Measurements from ENCODE around the gene VIT.

VIT gene, protein sequence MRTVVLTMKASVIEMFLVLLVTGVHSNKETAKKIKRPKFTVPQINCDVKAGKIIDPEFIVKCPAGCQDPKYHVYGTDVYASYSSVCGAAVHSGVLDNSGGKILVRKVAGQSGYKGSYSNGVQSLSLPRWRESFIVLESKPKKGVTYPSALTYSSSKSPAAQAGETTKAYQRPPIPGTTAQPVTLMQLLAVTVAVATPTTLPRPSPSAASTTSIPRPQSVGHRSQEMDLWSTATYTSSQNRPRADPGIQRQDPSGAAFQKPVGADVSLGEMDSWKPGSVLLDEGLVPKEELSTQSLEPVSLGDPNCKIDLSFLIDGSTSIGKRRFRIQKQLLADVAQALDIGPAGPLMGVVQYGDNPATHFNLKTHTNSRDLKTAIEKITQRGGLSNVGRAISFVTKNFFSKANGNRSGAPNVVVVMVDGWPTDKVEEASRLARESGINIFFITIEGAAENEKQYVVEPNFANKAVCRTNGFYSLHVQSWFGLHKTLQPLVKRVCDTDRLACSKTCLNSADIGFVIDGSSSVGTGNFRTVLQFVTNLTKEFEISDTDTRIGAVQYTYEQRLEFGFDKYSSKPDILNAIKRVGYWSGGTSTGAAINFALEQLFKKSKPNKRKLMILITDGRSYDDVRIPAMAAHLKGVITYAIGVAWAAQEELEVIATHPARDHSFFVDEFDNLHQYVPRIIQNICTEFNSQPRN

DNA sequence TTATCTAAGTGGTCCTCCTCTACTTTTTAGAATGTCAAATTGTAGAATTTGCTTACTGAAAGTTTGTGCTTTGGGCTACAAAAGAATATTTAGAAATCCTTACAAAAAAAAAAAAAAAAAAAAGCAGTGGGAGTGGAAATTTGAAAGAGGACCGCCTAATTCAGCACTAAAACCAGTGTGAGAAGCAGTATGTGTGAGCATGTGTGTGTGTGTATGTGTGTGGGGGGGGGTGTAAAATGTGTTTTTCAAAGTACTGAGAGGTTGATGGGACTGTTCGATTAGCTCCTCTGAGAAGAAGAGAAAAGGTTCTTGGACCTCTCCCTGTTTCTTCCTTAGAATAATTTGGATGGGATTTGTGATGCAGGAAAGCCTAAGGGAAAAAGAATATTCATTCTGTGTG lies at the start of gene VIT:
VIT (plus strand) TSS at position 175 of the 400 bp plus-strand sequence. CDS start 19,664 bp downstream, outside the sequence.
- no peak for DNase-seq

DNA sequence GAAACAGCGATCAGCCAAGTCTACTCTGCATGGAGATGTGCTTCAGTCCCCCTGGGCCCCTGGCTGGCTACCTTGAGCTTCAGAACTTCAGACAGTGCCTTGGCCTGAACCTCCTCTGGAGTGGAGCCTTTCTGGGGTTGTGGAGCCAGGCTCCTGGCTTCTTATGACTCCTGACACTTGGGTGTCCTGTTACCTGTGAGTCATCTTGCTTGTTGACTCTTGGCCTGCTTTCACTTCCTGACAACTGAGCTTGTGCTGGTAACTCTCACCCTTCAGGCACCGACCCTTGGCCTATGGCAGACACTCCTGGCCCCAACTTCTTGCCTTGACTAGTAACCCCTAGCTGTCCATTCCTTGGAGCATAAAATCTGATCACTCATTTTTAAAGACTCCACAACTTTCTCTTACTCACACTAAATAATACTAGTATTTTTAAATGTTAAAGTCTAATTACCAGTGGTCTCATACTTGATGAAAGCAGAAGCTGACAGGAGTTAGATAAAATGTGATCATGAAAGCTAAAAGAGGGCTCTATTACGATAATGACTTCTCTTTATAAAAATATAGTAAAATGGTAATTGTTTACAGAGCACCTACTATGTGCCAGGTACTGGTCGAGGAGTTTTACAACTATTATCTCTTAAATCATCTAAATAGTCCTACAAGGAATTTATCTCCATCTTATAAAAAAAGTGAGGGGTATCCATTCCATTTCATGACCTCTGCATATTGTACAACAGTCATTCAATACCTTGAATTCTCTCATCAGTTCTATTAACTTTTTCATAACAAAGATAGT lies 46.3 kb upstream of the VIT start:
- no peak for DNase-seq

DNA sequence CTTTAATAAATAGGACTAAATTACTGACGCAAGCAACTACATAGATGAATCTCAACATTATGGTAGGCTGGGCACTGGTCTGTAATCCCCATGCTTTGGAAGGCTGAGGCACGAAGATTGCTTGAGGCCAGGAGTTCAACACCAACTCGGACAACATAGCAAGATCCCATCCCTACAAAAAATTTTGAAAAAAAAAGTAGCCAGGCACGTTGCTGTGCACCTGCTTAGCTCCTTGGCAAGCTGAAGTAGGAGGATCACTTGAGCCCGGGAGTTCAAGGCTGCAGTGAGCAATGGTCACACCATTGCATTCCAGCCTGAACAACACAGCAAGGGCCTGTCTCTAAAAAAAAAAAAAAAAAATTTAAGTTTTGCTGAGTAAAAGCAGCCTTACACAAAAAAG lies 43.4 kb upstream of the VIT start:
- no peak for DNase-seq

DNA sequence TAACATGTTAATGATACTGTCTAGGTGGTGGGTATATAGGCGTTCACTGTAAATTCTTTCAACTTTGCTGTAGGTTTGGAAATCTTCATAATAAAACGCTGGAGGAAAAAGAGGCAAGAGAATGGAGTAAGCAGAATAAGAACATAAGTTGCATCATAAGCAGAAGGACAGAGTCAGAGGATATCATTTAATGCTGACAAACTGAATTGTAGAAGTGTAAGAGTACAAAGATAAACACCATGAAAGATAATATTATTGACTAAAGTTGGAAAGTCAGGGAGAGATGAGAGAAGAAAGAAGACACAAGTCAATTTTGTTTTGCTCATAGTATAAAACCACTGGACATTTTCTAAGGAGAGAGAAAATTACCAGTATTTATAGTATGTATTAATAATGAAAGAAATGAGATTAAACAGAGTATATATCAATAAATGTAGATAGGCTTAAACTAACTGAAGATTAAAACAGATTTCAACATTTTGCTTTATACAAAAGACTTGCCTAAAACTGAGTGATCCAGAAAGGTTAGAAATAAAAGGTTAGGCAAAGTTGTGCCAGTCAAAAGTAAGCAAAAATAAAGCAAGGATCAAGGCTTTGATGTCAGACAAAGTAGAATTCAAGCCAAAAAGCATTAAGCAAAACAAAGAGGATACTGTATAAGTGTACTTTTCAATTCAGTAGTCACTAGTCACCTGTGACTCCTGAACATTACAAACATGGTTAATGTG lies 42.4 kb upstream of the VIT start:
- no peak for DNase-seq

DNA sequence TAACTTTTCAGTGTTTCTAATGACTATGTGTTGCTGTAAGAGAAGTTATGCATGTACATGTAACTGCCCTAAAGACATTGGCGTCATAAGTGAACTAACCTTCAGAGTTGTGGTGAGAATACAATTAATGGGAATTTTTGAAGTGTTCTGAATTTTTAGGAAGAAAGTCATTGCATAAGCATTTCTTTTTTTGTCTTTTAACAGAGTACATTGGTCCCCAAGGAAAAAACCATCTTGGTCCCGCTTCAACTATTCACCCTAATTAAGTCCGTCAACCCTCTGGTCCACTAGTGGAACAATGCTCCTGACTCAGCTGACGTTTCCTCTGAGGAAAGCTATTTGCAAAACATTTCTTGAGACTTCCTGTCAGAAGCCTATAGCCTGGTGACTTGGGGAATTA lies 41.1 kb upstream of the VIT start:
- DNase-seq, result no peak

DNA sequence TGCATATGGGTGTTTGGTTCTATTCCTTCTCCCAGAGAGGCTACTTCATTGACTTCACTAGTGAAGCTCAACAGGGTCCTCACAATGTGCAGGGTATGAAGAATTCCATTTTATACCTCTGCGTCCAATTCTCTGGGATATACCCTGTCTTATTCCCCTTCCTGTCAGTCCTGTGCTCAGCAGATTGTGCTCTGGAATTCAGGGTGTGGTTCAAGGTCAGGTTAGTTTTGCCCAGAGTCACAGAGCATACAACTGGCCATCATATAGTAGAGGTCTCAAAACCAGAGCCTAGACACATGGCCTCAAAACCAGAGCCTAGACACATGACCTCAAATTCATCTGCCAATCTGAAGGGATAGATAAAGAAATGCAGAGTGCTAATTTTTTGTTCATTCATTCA lies 38.8 kb upstream of the VIT start:
- no peak for DNase-seq

DNA sequence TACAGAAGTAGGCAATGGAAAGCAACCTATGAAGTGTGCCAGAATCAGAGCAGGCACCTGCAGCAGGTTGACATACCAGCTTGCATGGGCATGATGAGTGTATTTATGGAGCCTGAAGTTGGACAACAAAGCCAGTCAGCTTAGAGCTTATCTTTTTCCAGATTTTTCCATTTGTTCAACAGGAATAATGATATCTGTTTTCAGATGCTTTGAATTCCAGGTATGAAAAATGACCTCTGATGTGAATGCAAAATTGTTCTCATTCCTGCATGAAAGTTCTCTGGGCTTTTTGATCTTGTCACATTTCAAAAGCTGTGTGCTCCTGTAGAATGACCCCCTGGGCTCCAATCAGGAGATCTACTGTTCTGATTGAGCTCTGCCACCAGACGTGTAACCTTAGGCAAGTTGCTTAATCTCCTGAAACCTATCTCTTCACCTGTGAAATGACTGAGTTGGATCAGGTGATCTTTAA lies 38.2 kb upstream of the VIT start:
- no peak for DNase-seq

DNA sequence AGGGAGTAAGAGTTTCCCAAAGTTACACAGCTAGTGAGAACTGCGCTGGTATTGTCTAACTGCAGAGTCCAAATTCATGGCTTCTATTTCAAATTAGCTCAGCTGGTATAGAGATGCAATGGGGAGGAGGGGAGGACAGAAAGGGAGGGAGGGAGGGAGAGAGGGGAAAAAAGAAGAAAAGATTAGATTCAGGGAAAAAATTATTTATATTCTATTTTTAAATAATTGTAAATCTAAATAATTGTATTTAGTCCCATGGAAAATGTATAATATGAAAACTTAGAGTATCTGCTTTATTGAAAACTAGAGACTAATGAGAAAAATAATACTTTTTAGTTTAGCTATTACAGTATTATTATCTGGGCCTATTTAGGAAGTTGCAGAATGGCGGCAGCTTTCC lies 37.3 kb upstream of the VIT start:
- no peak for DNase-seq

DNA sequence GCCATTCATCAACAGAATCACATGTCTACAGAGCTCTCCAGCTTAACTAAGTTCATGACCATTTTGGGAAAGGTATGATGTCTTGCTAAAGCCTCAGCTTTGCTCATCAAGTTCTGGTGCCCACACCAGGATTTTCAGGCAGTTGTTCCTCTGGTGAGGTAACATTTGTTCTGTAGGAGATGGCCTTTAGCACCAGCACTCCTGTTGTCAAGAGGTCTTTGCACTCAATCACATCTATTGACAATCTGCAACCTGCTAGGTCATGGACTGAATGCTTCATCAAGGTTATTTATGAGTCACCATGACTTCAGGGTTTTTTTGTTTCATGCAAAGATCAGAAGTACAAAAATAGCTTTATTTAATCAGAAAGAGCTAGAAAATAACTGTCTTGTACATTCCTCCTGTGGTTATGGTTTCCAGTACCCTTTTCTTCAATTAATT lies 36.6 kb upstream of the VIT start:
- DNase-seq, result no peak

DNA sequence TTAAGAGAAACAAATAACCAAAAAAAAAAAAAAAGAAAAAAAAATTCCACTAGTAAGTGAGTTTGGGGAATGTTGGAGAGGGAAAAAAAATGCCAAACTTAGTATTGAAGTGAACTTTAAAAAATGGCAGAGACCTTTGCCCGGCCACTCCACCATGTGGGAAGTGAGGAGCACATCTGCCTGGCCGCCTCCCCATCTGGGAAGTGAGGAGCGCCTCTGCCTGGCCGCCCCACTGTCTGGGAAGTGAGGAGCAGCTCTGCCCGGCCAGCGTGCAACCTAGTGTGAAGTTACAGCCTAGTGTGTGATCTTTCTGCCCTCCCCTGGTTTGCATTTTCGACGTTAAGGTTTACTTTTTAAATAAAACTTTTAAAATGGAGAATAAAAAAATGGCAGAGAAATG lies 33.9 kb upstream of the VIT start:
- DNase-seq, result no peak

DNA sequence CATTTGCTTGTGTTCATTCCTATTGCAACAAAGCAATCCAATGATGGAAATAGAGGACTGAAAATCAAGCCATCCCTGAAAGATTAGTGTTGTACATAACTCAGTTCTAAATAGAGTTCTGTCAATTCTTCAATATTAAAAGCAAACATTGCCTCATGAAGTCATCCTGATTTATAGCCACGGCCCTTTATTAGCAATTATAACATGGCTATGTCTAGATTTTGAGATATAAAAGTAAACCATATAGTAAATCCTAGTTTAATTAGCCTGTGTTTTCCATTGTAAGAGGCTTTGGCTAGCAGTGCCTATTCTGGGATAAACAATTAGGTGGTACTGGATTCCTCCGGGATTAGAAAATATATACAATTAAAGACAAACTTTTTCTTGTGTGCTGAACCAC lies 33.2 kb upstream of the VIT start:
- DNase-seq, result no peak

DNA sequence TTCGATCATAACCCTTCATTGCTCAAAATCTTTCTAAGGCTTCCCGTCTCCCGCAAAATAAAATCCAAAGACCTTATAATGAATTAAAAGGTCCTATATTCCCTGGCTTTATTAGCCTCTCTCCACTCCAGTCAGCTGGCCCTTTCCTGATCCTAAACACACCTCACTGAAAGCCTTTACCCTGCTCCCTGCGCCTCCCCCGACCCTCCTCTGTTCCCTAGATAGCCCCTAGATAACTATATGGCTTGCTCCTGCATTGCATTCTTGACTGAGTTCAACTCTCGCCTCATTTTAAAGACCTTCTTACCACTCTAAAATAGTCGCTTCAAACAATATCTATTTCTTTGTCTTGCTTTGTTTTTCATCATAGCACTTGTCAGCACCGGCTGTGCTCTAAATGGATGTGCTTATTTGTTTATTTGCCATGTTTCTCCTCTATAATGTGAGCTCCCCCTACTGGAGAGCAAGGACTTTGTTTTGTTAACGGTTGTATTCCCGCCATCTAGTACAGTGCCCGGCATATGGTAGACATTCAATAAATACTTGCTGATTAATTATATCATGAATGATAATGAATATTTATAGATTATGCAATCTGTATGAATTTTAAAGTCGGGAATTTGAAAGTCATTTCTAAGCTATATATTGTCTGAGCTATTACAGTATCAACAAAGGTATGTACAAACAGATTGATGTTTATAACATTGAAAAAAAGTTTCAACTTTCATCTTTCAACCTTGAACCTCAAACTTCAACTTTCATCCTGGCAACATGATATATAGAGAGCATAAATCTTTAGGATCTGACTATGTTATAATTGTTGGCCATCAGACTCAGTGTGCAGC lies 32.4 kb upstream of the VIT start:
- DNase-seq, result peak; percentile 48

DNA sequence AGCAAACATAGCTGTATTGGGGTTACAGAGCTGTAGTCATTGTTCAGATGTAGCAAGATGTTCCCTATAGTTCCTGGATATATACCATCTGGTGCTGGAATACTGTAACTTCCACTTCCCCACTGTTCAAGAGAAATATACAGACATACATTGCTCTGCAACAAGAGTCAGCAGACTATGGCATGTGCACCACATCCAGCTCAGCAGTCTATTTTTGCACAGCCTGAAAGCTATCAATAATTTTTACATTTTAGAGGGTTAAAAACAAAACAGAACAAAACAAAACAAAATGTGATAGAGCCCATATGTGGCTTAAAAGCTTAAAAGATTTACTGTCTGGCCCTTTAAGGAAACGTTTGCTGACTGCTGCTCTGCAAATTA lies 31.8 kb upstream of the VIT start:
- no peak for DNase-seq

DNA sequence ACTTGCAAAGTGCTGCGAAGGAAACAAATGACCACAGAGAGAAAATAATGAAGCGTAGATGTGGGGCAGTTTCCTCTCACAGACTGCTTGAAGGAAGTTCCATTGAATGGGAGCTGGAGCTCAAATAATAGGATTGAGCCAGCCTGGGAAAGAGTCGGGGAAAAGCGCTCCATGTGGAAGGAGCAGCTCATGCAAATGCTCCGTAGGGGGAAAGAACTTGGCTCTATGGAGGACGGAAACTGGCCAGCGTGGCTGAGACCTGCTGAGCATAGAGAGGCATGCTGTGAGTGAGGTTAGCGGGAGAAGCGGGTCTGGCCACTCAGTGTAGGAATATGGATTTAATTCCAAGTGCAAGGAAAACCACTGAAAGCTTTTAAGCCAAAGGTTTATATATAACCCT lies 28.6 kb upstream of the VIT start:
- DNase-seq, result no peak

DNA sequence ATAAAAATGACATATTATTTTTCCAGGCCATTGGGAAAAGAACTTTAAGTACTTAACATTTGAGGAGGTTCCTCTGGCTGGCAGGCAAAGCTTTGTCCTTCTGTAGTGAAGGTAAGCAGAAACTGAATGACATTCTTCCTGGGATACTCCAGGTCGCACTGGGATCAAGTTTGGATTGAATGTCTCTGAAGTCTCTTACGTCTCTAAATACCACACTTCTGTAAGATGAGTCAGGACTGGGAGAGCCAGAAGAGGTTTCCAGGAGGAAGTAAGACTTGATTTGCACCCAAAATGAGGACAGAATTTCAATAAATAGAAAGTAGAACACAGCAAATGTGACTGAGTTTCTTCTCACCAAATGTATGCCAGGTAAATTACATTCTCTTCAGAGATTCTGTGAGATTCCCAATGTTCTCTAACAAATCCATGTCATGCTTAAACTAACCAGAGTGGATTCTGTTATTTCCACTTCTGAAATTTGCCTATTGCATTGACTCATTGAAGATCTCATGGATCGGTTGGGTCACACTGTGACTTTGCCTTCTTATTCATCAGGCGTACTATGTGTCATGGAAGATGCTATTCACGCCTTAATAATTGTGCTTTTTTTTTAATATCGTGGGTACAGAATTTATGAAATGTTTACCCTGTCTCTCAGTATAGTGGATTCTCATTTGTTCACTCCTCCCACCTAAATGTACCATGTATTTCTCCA lies 25.5 kb upstream of the VIT start:
- DNase-seq, result no peak

DNA sequence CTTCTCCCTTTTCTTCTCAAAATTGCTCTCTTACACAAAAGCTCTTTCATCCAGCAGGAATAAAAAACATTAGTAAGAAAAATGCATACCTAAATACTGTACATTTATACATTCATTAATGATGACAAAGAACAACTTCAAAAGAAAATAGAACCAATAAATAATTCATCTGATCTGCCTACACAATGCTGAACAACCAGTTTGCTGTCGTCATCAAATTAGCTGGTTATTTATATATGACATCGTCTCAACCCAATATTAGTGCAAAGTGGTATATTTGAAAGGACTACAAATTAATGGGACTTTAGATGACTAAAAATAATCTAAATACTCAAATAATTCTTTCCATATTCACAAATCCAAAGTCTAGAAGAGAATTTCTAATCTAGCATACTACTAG lies 24.8 kb upstream of the VIT start:
- DNase-seq, result no peak

DNA sequence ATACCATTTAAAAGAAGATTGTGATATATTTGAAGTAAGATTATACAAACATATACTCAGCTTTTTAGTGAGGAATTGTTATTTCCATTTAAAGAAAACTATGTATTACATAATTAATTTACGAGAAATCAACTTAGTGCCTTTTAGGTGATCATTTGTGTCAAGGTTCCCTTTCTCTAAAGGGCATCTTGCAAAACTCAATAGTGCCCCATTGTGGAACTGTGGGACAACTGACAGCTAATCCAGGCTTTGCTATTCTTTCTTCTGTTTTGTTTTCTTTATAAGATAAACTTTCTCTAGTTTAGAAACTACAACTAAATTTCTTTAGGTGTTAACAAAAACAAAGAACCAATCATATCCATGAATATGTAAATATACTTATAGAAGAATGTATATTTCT lies 24.3 kb upstream of the VIT start:
- DNase-seq, result no peak

DNA sequence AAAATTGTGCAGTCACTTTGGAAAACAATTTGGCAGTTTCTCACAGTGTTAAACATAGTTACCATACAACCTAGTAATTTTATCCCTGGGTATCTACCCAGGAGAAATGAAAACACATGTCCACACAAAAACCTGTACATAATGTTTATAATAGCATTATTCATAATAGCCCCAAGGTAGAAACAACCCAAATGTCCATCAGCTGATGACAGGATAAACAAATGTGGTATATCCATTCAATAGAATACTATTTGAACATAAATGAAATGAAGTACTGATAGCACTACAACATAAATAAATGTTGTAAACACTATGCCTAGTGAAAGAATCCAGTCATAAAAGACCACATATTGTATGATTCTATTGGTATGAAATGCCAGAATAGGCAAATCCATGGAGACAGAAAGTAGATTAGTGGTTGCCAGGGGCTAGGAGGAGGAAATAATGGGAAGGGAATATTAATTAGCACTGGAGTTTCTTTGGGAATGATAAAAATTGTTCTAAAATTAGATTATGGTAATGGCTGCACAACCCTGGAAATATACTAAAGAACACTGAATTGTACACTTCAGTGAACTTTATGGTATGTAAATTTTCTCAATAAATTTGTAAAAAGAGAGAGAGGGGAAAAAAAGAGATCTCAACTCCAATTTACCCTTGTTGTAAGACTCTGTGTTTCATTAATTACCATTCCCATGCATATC lies 20.8 kb upstream of the VIT start:
- no peak for DNase-seq

DNA sequence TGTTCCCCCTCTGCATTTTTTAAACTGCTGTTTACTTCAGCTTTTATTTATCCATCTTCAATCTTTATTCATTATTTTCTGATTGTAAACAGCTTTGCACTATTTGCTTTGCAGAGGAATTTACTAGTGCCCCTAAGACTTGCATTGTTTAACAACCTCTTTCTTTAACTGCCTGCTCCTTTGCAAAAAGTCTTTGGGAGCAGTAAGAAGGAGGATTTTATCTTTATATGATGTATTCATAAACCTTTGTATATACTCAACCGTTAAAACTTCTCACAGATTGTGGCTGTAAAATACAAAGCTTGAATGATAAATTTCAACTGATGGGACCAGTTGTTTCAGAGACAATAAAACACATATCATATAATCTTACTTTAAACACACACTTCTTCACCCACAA lies 20.1 kb upstream of the VIT start:
- DNase-seq, result no peak

DNA sequence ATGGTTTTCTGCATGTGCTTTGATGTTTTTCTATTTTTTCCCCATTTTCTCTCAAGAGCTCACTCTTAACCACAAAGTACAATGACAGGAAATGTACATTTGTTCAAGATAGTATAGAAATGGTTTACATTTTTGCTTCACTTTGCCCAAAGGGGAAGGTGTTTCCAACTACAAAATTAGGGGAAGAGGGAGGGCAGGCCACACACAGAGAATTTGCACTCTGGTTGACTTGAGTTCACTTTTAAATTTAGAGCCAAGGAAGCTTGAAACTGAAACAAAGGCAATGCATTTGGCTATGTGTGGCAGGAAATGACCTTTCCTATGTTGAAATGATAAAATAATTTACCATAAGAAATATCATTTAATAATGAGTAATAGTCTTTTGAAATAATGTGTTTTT lies 19.1 kb upstream of the VIT start:
- DNase-seq, result no peak
